ES-I3 (cell line): ENCODE results near the gene DCP2.

Source experiments
- H3K36me3 ChIP-seq: 2 replicates; pipeline ENCODE4 v1.6.1; 2013; ENCODE audit warnings: mild to moderate bottlenecking, low read length, control low read depth, moderate library complexity; ENCODE audit not compliant: insufficient read depth
- H3K4me1 ChIP-seq: 2 replicates; pipeline ENCODE4 v1.6.1; 2013; ENCODE audit warnings: mild to moderate bottlenecking, control low read depth, low read length; ENCODE audit not compliant: insufficient read depth
- H3K9ac ChIP-seq: 2 replicates; pipeline ENCODE4 v1.6.1; 2013; ENCODE audit warnings: low read depth, mild to moderate bottlenecking, low read length, moderate library complexity
- H3K9me3 ChIP-seq: 2 replicates; pipeline ENCODE4 v1.6.1; 2013; ENCODE audit warnings: mild to moderate bottlenecking, low read length, moderate library complexity; ENCODE audit not compliant: control insufficient read depth, insufficient read depth

The DCP2 gene

GRCh38 chr5:112976432-112977309, at the start of gene DCP2:
TSS of gene DCP2 (plus strand) at chr5:112976798. CDS start at chr5:112976934, 136 bp downstream.
- Histone ChIP-seq H3K36me3 (no peaks in the 10 kb centered on the region), H3K4me1 (peaks cover 10% of the 10 kb centered on the region), H3K9ac (peak within 1 kb of the TSS; percentile 80), H3K9me3 (no peaks in the 10 kb centered on the region)

DNA sequence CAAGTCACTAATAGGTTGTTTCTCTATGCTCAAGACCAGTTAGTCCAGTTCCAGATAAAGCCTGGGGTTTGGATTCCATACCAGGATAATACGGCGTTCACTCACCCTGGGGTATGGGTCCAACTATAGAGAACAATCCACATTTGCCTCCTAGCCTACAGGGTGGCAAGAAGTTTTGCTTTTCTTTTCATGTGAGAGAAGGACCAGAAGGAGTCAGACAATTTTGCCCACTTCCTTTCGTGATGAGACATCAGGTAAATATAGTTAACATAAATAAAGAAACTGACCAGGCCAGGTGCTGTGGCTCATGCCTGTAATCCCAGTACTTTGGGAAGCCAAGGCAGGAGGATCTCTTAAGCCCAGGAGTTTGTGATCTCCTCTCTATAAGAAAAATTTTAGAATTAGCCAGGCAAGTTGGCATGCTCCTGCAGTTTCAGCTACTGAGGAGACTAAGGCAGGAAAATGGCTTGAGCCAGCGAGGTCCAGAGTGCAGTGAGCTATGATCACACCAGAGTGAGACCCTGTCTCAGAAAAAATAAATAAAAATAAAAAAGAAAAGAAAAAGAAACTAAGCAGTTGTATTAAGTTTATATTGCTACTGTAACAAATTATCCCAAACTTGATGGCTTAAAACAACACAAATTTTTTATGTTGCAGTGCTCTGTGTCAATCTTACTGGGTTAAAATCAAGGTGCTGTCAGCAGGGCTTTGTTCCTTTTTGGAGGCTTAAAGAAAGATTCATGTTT, 47.1 kb upstream of the DCP2 start:
- Histone ChIP-seq H3K4me1 (no peaks in the 10 kb centered on the region), H3K9me3 (no peaks in the 10 kb centered on the region)

GRCh38 chr5:112930082-112930344, 46.6 kb upstream of the DCP2 start:
- no peaks in the 10 kb centered on the region for H3K36me3 ChIP-seq
- no peaks in the 10 kb centered on the region for H3K4me1 ChIP-seq
- H3K9me3 ChIP-seq, result no peaks in the 10 kb centered on the region
- H3K9ac ChIP-seq, result no peak overlapping the region

More for the DNA sequence above, 47.1 kb upstream of the DCP2 start:
- no peaks in the 10 kb centered on the region for H3K36me3 ChIP-seq
- H3K9ac ChIP-seq, result no peak overlapping the region

DNA sequence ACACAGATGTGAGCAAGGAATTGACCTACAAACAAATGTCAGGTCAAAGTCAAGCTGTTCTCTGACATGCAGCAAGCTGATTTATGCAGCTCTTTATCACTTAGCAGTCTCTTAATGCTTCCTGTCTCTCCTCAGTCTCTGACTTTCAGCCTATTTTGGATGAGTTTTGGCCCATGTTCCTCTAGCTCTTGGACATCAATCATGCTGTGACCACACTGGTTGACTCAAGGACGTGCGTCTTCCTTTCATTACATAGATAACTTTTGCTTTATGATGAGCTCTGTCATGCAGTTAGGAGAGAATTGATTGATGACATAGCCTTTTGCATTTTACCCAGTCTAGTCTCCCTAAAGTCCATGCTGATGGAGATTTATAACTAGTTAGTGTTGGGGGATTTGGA, 45.1 kb upstream of the DCP2 start:
- no peak overlapping the region for H3K9ac ChIP-seq
- no peaks in the 10 kb centered on the region for H3K4me1 ChIP-seq

GRCh38 chr5:112933105-112933504, 43.5 kb upstream of the DCP2 start:
- Histone ChIP-seq H3K9me3 (no peaks in the 10 kb centered on the region), H3K9ac (no peak overlapping the region), H3K36me3 (no peaks in the 10 kb centered on the region), H3K4me1 (no peaks in the 10 kb centered on the region)

More for the DNA sequence above, 45.1 kb upstream of the DCP2 start:
- H3K36me3 ChIP-seq, result no peaks in the 10 kb centered on the region
- no peaks in the 10 kb centered on the region for H3K9me3 ChIP-seq

DNA sequence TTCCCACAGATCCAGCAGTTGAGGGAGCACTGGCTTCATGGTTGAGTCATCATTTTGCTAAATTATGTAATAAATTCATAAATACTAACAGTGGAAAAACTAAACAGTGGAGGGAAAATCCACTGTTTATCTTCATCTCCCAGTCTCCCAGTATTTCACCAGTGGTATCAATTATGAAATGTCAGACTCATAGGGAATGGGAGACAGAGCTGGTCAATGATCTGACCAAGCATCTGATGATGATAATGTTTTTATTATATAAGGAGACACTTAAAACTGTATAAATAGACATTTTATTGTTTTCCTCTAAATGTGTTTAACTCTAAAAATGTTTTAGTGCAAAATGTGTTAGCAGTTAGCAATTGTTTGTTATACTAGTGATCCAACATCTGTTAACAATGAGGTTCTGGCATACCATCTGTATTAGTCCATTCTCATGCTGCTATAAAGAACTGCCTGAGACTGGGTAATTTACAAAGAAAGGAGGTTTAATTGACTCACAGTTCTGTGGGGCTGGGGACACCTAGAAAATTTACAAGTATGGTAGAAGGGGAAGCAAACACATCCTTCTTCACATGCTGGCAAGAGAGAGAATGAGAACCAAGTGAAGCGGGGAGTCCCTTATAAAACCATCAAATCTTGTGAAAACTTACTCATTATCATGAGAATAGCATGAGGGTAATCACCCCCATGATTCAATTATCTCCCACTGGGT, 42.8 kb upstream of the DCP2 start:
- Histone ChIP-seq H3K9ac (no peak overlapping the region), H3K4me1 (no peaks in the 10 kb centered on the region), H3K9me3 (no peaks in the 10 kb centered on the region), H3K36me3 (no peaks in the 10 kb centered on the region)

DNA sequence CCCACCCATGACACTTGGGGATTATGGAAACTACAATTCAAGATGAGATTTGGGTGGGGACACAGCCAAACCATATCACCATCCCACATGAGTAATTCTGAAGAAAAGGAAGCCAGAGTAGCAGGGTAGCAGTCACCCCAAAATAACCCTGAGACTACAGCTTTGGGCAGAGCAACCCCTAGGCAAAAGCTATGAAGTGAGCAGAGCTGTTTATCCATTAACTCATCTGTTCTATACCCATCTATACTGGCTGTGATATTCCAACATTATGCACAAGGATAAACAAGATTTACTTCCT, 42.3 kb upstream of the DCP2 start:
- Histone ChIP-seq H3K9me3 (no peaks in the 10 kb centered on the region), H3K4me1 (no peaks in the 10 kb centered on the region), H3K36me3 (no peaks in the 10 kb centered on the region)

DNA sequence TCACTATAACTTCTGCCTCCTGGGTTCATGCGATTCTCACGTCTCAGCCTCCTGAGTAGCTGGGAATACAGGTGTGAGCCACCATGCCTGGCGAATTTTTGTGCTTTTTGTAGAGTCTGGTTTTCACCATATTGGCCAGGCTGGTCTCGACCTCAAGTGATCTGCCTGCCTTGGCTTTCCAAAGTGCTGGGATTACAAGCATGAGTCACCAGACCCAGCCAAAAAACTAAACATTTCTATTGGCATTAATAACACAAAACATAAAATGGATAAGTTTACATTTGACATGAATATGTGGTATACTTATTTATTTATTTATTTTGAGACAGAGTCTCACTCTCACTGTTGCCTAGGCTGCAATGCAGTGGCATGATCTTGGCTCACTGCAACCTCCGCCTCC, 40.9 kb upstream of the DCP2 start:
- Histone ChIP-seq H3K9me3 (no peaks in the 10 kb centered on the region), H3K9ac (no peak overlapping the region), H3K36me3 (no peaks in the 10 kb centered on the region), H3K4me1 (no peaks in the 10 kb centered on the region)

More for the DNA sequence above, 42.3 kb upstream of the DCP2 start:
- no peak overlapping the region for H3K9ac ChIP-seq

- no peak overlapping the region for H3K9ac ChIP-seq
- H3K4me1 ChIP-seq, result no peaks in the 10 kb centered on the region
- H3K9me3 ChIP-seq, result no peaks in the 10 kb centered on the region
- no peaks in the 10 kb centered on the region for H3K36me3 ChIP-seq
Measured at GRCh38 chr5:112938286-112938685, 38.3 kb upstream of the DCP2 start.

DNA sequence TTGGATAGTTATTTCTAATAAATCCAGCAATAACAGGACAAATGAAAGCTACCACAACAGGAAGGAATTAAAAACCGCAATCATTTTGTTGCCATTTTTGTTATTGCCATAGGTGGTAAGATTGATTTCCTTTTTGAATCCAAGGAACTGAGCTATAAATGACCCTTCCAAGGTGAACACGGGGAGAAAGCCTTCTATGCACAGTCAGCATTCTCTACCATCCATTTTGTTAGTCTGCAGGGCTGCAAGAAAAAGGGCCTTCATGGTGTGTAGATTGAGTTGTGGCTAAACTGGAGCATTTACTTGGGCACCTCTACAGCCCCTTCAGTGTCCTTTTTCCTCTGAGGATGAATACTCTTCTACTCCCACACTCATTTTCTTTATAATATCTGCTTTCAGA, 35.9 kb upstream of the DCP2 start:
- no peak overlapping the region for H3K9ac ChIP-seq
- no peaks in the 10 kb centered on the region for H3K9me3 ChIP-seq
- no peaks in the 10 kb centered on the region for H3K4me1 ChIP-seq
- no peaks in the 10 kb centered on the region for H3K36me3 ChIP-seq

- Histone ChIP-seq H3K9ac (no peak overlapping the region), H3K36me3 (no peaks in the 10 kb centered on the region)
Measured at GRCh38 chr5:112948458-112948857, 28.1 kb upstream of the DCP2 start.

DNA sequence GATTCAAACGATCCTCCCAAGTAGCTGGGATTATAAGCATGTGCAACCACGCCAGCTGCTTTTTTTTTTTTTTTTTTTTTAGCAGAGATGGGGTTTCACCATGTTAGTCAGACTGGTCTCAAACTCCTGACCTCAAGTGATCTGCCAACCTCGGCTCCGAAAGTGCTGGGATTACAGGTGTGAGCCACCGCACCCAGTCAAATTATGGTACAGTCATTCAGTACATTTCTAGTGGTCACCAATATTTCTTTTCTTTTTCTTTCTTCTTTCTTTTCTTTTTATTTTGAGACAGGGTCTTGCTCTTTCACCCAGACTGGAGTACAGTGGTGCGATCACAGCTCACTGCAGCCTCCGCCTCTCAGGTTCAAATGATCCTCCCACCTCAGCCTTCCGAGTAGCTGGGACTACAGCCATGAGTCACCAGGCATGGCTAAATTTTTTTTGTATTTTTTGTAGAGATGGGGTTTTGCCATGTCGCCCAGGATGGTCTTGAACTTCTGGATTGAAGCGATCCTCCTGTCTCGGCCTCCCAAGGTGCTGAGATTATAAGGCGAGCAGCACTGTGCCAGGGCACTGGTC, 25.4 kb upstream of the DCP2 start:
- Histone ChIP-seq H3K9me3 (no peaks in the 10 kb centered on the region), H3K36me3 (no peaks in the 10 kb centered on the region), H3K4me1 (no peaks in the 10 kb centered on the region), H3K9ac (no peak overlapping the region)

More at GRCh38 chr5:112948458-112948857, 28.1 kb upstream of the DCP2 start:
- Histone ChIP-seq H3K4me1 (no peaks in the 10 kb centered on the region), H3K9me3 (no peaks in the 10 kb centered on the region)

DNA sequence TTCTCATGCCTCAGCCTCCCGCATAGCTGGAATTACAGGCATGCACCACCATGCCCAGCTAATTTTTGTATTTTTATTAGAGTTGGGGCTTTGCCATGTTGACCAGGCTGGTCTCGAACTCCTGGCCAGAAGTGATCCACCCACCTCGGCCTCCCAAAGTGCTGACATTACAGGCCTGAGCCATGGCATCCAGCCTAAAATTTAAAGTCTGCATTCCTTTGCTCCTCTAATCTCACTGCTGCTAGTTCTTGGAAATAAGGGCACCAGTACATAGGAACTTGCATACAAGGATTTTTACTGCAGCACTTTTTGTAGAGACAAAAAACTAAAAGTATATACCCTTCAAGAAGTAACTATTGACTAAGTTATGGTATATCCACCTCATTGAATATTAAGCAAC, 20.0 kb upstream of the DCP2 start:
- Histone ChIP-seq H3K9me3 (no peaks in the 10 kb centered on the region), H3K9ac (no peak overlapping the region), H3K4me1 (peaks cover 16% of the 10 kb centered on the region; the same call in 1 of the 2 replicates), H3K36me3 (no peaks in the 10 kb centered on the region)

GRCh38 chr5:112957036-112957808, 19.4 kb upstream of the DCP2 start:
- Histone ChIP-seq H3K9me3 (no peaks in the 10 kb centered on the region), H3K9ac (no peak overlapping the region)

More at GRCh38 chr5:112957036-112957808, 19.4 kb upstream of the DCP2 start:
- peaks cover 16% of the 10 kb centered on the region; the same call in 1 of the 2 replicates for H3K4me1 ChIP-seq
- H3K36me3 ChIP-seq, result no peaks in the 10 kb centered on the region
